NCI-H2107 treated with DMSO at 0.1 percent for 48 hours (cell line): Measurements from ENCODE around the gene SH3BP2.
"Not testable (repeated sequence)": the region's sequence is repeated elsewhere in the genome, so short reads cannot be mapped to it uniquely, and the experiment has no call there.

Experiments used
- DNase-seq: peaks from one replicate; lab custom pipeline; 2025; ENCODE audit not compliant: unreplicated experiment; lab: John Stamatoyannopoulos, UW

Gene SH3BP2

GRCh38 chr4:2762486-2763370 is 30.2 kb upstream of the SH3BP2 start:
- DNase-seq: not testable (repeated sequence)

DNA sequence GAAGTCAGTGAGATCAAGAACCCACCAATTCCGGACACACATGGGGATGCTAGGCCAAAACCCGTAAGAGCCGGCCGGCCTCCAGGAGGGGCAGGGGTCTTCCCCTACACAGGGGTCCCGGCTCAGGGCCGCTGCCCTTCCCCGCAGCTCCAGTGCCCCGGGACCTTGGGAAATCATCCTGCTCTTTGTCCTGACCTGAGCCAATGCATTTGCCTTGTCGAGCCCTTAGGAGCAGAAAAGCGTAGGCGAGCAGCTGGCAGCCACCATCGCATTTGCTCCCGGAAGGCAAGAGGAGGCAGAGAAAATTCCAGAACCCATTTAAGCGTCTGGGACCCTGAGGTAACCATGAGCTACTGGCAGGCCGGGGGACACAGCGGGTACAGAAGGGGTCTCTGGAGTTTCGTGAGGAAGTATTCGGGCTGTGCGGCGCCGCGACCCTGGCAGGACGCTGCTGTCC is 29.3 kb upstream of the SH3BP2 start:
- no peak for DNase-seq

GRCh38 chr4:2765832-2766526 is 26.9 kb upstream of the SH3BP2 start:
- no peak for DNase-seq

DNA sequence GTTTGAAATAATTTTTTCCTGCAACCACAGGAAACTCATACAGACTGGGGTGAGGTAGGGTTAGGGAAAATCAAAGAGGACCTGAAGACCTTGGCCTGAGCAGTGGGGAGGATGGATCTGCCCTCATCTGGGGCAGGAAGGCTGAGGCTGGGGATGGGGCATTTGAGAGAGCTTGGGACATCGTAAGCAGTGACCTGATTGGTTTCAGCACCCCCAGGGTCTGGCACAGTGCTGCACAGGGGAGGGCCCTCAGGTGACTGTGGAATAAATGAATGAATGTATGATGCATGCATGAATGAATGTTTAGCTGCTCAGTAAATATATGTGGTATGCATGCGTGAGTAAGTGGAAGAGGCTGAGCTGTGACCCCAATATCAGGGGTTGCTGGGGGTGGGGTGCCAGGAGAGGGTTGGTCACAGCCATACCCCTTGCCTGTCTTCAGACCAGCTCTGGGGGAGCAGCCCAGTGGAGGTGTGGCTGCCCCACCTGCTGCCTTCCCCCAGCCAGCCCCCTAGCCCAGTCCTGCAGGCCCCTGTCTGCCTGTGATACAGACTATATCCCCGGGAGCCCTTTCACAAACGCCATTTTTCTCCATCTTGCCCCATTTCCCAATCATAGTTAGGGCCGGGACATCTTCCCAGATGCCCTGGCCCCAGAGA is 25.7 kb upstream of the SH3BP2 start:
- DNase-seq: no peak

GRCh38 chr4:2767705-2768074 is 25.2 kb upstream of the SH3BP2 start:
- DNase-seq: no peak

- no peak for DNase-seq
Observed at GRCh38 chr4:2768124-2768523, 24.8 kb upstream of the SH3BP2 start.

DNA sequence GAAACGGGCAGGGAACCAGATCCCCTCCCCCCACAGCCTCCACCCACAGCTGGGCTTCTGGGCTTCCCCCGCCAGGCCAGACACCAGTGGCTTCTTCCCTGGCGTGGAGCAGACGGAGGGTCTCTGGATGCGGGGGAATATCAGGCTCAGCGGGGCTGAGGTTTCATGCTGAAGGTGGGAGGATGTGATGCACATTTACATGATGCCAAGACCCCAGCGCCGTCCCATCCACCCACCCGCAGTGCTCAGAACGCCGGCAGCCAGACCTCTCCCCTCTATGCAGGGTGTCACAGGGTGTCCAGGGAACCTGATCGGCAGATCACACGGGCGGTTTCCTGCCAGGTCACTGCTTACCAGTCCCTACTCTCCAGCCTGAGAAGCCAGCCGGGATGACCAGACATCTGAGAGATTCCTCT is 24.0 kb upstream of the SH3BP2 start:
- no peak for DNase-seq

- DNase-seq: no peak
Observed at GRCh38 chr4:2771264-2771663, 21.6 kb upstream of the SH3BP2 start.

DNA sequence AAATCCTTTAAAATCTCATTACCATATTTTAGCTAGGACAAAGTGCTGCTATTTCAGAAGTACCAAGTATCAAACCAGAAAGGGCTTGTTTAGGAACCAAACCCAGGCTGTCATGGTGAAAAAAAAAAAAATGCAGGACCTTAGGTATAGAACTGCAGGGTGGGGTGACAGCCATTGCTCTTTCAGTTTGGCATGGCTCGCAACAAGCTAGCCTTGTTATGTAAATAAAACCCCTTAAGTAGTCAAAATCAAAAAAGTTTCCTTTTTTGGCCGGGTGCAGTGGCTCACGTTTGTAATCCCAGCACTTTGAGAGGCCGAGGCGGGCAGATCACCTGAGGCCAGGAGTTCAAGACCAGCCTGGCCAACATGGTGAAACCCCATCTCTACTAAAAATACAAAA is 12.2 kb upstream of the SH3BP2 start:
- not testable (repeated sequence) for DNase-seq

DNA sequence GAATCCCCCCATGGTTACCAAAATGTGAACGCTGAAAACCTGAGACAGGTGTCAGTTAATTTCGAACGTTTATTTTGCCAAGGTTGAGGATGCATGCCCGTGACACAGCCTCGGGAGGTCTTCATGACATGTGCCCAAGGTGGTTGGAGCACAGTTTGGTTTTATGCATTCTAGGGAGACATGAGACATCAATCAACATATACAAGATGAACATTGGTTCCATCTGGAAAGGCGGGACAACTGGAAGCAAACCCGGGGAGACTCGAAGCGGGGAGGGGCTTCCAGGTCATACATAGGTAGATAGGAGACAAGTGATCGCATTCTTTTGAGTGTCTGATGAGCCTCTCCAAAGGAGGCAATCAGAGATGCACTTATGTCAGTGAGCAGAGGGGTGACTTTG is 11.0 kb upstream of the SH3BP2 start:
- DNase-seq: no peak

- no peak for DNase-seq
Observed at GRCh38 chr4:2783790-2784189, 9.1 kb upstream of the SH3BP2 start.

- DNase-seq: no peak
Observed at GRCh38 chr4:2785613-2786012, 7.3 kb upstream of the SH3BP2 start.

DNA sequence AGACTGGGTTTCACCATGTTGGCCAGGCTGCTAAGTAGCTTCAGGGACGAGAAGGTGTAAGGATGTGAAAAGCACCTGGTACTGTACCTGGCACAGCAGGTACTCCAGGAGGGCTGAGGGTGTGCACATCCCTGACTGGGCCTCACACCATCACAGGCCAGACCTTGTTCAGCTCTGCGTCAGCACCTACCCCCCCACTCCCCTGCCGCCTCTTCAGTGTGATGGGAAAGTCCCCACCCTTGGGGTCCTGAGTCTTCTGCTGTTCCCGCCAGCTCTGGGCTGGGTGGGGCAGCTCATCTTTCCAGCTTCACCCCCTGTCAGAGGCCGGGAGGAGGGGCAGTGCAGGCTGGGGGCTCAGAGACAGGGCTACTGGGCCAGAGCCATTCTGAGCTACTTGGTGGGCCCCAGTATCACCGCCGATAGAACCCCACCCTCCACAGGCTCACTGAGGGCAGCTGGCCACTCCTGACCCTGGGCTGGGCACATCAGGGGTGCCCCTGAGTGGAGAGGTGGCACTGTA is 6.7 kb upstream of the SH3BP2 start:
- DNase-seq: no peak

GRCh38 chr4:2786794-2787229 is 6.1 kb upstream of the SH3BP2 start:
- no peak for DNase-seq

- no peak for DNase-seq
Observed at GRCh38 chr4:2787230-2788100, 5.4 kb upstream of the SH3BP2 start.

GRCh38 chr4:2788101-2788500 is 4.8 kb upstream of the SH3BP2 start:
- DNase-seq: no peak

DNA sequence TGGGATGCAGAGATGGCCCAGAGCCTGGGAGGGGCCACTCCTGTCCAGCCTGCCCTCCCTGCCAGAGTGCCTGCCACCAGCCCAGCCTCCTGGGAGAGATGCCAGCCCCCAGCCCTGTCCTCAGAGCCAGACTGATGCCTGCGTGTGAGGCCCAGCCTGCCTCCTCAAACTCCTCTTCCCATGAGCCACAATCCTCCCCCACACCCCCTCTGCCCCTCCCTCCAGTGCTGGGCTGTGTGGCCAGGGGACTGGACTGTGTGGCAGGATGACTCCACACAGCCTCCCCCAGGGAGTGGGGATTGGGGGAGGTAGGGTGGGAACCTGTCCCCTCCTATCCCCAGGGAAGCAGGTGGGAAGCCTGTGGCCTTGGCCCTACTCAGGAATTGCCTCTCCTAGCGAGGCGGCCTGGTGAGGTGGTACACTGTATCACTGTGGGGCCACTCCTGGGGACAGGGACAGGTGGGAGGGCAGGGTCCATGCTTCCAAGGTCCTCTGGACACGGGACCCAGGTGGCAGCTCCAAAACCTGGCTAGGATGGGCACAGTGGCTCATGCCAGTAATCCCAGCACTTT is 4.3 kb upstream of the SH3BP2 start:
- DNase-seq: no peak

DNA sequence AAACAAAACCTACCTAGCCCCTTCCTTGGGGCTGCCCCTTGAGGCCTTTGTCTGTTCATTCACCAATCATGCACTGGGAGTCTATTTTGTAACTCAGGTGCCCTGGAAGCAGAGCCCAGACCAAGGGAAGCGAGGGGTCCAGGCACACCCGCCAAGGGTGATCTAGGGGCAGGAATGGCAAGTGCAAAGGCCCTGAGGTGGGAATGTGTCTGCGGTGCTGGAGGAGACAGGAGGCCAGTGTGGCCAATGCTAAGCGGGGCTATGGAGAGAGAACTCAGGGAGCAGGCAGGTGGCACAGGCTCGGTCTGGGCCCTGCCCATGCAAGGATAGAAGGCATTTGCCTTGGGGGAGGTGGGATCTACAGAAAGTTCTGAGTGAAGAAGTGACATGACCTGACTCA is 3.5 kb upstream of the SH3BP2 start:
- no peak for DNase-seq

DNA sequence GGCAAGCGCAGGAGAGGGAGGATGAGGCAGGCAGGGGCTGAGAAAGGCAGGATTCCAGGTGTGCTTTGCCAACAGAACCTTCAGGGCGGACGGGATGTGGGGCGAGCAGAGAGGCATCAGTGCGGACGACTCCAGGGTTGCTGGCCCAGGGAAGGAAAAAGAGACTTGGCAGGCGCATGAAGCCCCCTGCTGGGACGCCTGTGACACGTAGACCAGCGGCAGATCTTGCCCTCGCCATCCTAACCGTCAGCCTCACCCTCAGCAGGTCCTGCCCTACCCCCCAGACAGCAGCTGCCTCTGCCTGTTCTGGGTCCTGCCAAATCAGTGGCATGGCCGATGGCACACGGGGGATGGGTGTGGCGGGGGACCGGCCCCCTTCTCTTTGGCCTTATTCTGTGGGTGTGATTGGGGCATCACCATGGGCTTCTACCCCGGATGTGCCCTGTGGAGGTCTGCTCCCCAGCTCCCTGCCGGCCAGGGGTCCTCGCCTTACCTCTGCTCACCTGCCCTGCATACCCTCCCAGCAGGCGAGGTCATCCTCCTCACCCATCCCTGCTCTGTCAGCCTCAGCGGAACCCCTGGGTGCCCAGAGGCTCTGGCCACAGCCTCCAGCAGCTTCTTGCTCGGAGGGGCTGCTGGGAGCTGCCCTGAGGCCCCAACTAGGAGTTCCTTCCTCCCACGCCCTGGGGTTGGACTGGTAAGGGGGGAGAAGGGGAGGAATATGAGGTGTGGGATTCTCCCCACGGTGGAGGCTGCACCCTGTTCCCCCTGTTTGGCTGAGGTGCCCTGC is 2.9 kb upstream of the SH3BP2 start:
- no peak for DNase-seq
